Testis (tissue), 3 donors: ENCODE measurements around the gene EDN3. TPM values are rescaled to one million over a fixed set of nuclear protein-coding genes. Genes with fewer than 3 reads are reported as not detected.

Experiments used
- DNase-seq: peaks from one replicate; pipeline ENCODE4 v3.0.0-alpha.2; 2019
- H3K27ac ChIP-seq, 2 donors: fragments of 200-600 bp; sonication (generic); one replicate each; pipeline ENCODE4 v1.5.1; 2019
- H3K27me3 ChIP-seq: fragments of 200-600 bp; sonication (generic); one replicate; pipeline ENCODE4 v1.5.1; 2019
- H3K36me3 ChIP-seq: fragments of 200-600 bp; sonication (generic); one replicate; pipeline ENCODE4 v1.5.1; 2017; ENCODE audit warnings: low read depth; ENCODE audit errors: missing control alignments
- H3K4me1 ChIP-seq: fragments of 200-600 bp; sonication (generic); one replicate; pipeline ENCODE4 v1.5.1; 2019
- H3K4me3 ChIP-seq, 2 donors: fragments of 200-600 bp; sonication (generic); one replicate each; pipeline ENCODE4 v1.5.1; 2017 to 2019
- H3K9me3 ChIP-seq: fragments of 200-600 bp; sonication (generic); one replicate; pipeline ENCODE4 v1.5.1; 2017
- CTCF ChIP-seq, 3 experiments: fragments of 450-650 bp in 2 of 3; fragments of 200-600 bp in 1 of 3; sonication (generic) in 1 of 3; IDR thresholded peaks; one replicate each; pipeline ENCODE4 v1.5.1; 2016 to 2019; ENCODE audit warnings: antibody characterized with exemption in 3 of 3, mild to moderate bottlenecking in 2 of 3, moderate library complexity in 1 of 3
- POLR2A ChIP-seq: fragments of 450-650 bp; IDR thresholded peaks from one replicate; pipeline ENCODE4 v1.6.1; 2017; ENCODE audit warnings: antibody characterized with exemption, mild to moderate bottlenecking, moderate library complexity
- WGBS, 2 donors: methylation state at CpG; one replicate each; pipeline ENCODE4 v1.1.5; 2018; 5-methylcytosine and 5-hydroxymethylcytosine counted together
- intact Hi-C: fragments of 100-400 bp; cut with DNase I; formaldehyde crosslinking; loops from one replicate; pipeline ENCODE4 v1.15.1; 2023; ENCODE audit warnings: low total_unique reads
- polyA plus RNA-seq: library from polyadenylated mRNA; stranded (reverse); fragments of 350-450 nt; fragmentation: Illumina TruSeq; extraction: RNeasy Lipid Tissue Mini Kit (QIAGEN cat#74804); gene quantifications from one replicate; pipeline ENCODE4 v1.2.3, GENCODE V29; 2014; ENCODE audit warnings: low read depth, low replicate concordance; ENCODE audit not compliant: insufficient read depth
- total RNA-seq, 2 donors: library from RNA; depleted of rRNA; stranded (reverse); fragments of >200 nt; gene quantifications; one replicate each; pipeline ENCODE4 v1.2.3, GENCODE V29; 2016

EDN3 gene
- total and polyA plus RNA-seq, 3 donors from 2014 or later = 2.9 to 5.2 (median 3.4) TPM

- Histone ChIP-seq H3K9me3 (no peaks in the 10 kb centered on the region), H3K4me3 (no peak overlapping the region), H3K4me1 (no peaks in the 10 kb centered on the region), H3K27me3 (no peaks in the 10 kb centered on the region), H3K36me3 (no peaks in the 10 kb centered on the region), H3K27ac (no peak overlapping the region)
- intact Hi-C loops = no loop called here
- WGBS, 2 donors = 92% methylated on average over 4 of the region's 4 CpGs
- TF ChIP-seq CTCF (IDR thresholded peaks at IDR 0.05) = no peak
- no peak for TF ChIP-seq POLR2A
- no peak for DNase-seq
Measured at GRCh38 chr20:59360934-59361333, 60.5 kb downstream of the EDN3 start.

GRCh38 chr20:59361411-59361810 is 61.0 kb downstream of the EDN3 start:
- WGBS, 2 donors = 71 to 75% methylated on average over 5 of the region's 5 CpGs
- Histone ChIP-seq H3K36me3 (no peaks in the 10 kb centered on the region), H3K27me3 (no peaks in the 10 kb centered on the region), H3K27ac (no peak overlapping the region), H3K4me3 (no peak overlapping the region), H3K4me1 (no peaks in the 10 kb centered on the region), H3K9me3 (no peaks in the 10 kb centered on the region)
- DNase-seq = no peak
- TF ChIP-seq CTCF (IDR thresholded peaks at IDR 0.05) (no peak), POLR2A (no peak)
- intact Hi-C loops = no loop called here

GRCh38 chr20:59363101-59363500 is 62.7 kb downstream of the EDN3 start:
- Histone ChIP-seq H3K36me3 (no peaks in the 10 kb centered on the region), H3K27ac (no peak overlapping the region), H3K4me3 (no peak overlapping the region), H3K27me3 (no peaks in the 10 kb centered on the region), H3K4me1 (no peaks in the 10 kb centered on the region), H3K9me3 (no peaks in the 10 kb centered on the region)
- TF ChIP-seq POLR2A (no peak), CTCF (IDR thresholded peaks at IDR 0.05) (no peak)
- intact Hi-C loops = no loop called here
- 76 to 85% methylated on average over 12 of the region's 12 CpGs for whole genome bisulfite sequencing, 2 donors
- no peak for DNase-seq

GRCh38 chr20:59364611-59365010 is 64.2 kb downstream of the EDN3 start:
- H3K27ac ChIP-seq = no peak overlapping the region
- WGBS, 2 donors = 87 to 90% methylated on average over 6 of the region's 6 CpGs
- no peaks in the 10 kb centered on the region for H3K36me3 ChIP-seq
- intact Hi-C loops = no loop called here
- no peaks in the 10 kb centered on the region for H3K4me1 ChIP-seq
- H3K9me3 ChIP-seq = no peaks in the 10 kb centered on the region
- no peak overlapping the region for H3K4me3 ChIP-seq
- TF ChIP-seq POLR2A (no peak), CTCF (IDR thresholded peaks at IDR 0.05) (no peak)
- no peak for DNase-seq
- H3K27me3 ChIP-seq = no peaks in the 10 kb centered on the region

GRCh38 chr20:59365611-59366285 is 65.3 kb downstream of the EDN3 start:
- TF ChIP-seq POLR2A (no peak), CTCF (IDR thresholded peaks at IDR 0.05) (no peak)
- Histone ChIP-seq H3K9me3 (no peaks in the 10 kb centered on the region), H3K27me3 (no peaks in the 10 kb centered on the region), H3K4me3 (no peak overlapping the region), H3K36me3 (no peaks in the 10 kb centered on the region), H3K4me1 (no peaks in the 10 kb centered on the region), H3K27ac (no peak overlapping the region)
- 89 to 94% methylated on average over 22 to 24 of the region's 24 CpGs for WGBS, 2 donors
- intact Hi-C loops = no loop called here
- no peak for DNase-seq
